Activated T-cell treated with anti-CD3 and anti-CD28 coated beads, Interleukin-2, amount 50 U/mL, for 72 hours (primary cell): Measurements from ENCODE around the gene RPL22. TPM values are rescaled to one million over a fixed set of nuclear protein-coding genes. Genes with fewer than 3 reads are reported as not detected.

Source experiments
- ATAC-seq, 2 donors: fragments of 150-1000 bp; cut with Tn5 transposase; replicated peaks in 1 of 2; 2 replicates each; pipeline ENCODE4 v1.10.0; 2021; ENCODE audit warnings: moderate library complexity in 2 of 2, mild to moderate bottlenecking in 1 of 2
- DNase-seq, 2 donors: peaks; one replicate each; pipeline ENCODE4 v3.0.0; 2021 to 2022; ENCODE audit warnings: mixed read lengths in 1 of 2
- H3K27ac Mint-ChIP-seq: one replicate; pipeline ENCODE4 v1.8.0; 2022; ENCODE audit warnings: mild to moderate bottlenecking, moderate library complexity, mixed read lengths
- H3K27me3 Mint-ChIP-seq: one replicate; pipeline ENCODE4 v1.8.0; 2022; ENCODE audit warnings: low read depth, mixed read lengths
- H3K36me3 Mint-ChIP-seq, 2 donors: one replicate each; pipeline ENCODE4 v1.8.0; 2022; ENCODE audit warnings: mixed read lengths in 2 of 2, mild to moderate bottlenecking in 1 of 2; ENCODE audit not compliant: insufficient read depth in 2 of 2
- H3K4me1 Mint-ChIP-seq: one replicate; pipeline ENCODE4 v1.8.0; 2022; ENCODE audit warnings: low read depth, mixed read lengths
- H3K4me3 Mint-ChIP-seq, 2 donors: one replicate each; pipeline ENCODE4 v1.8.0; 2022; ENCODE audit warnings: mild to moderate bottlenecking in 2 of 2, mixed read lengths in 2 of 2, moderate library complexity in 2 of 2
- H3K9me3 Mint-ChIP-seq, 2 donors: one replicate each; pipeline ENCODE4 v1.8.0; 2022; ENCODE audit warnings: mixed read lengths in 2 of 2
- total RNA-seq, 2 donors: library from RNA; stranded (reverse); gene quantifications; one replicate each; pipeline ENCODE4 v1.2.3, GENCODE V29; 2022

The RPL22 gene
- total RNA-seq, 2 donors from 2014 or later = 507 to 537 TPM

- no peaks in the 10 kb centered on the region for H3K9me3 Mint-ChIP-seq
- peaks cover 0 to 1% of the 10 kb centered on the region in 2 donors for H3K36me3 Mint-ChIP-seq
- peak overlapping the region; percentile 13 to 59 for H3K4me3 Mint-ChIP-seq
- DNase-seq (no peak), ATAC-seq (no peak)
- H3K27me3 Mint-ChIP-seq = peaks cover 57% of the 10 kb centered on the region
- H3K27ac Mint-ChIP-seq = no peak overlapping the region
- H3K4me1 Mint-ChIP-seq = peaks cover 16% of the 10 kb centered on the region
Measured at GRCh38 chr1:6241107-6241886, 41.9 kb upstream of the RPL22 start.

GRCh38 chr1:6239950-6240768, 40.8 kb upstream of the RPL22 start:
- Mint-ChIP-seq H3K27ac (no peak overlapping the region), H3K9me3 (no peaks in the 10 kb centered on the region), H3K36me3 (peaks cover 0 to 1% of the 10 kb centered on the region in 2 donors), H3K4me3 (no peak overlapping the region), H3K27me3 (peaks cover 54% of the 10 kb centered on the region), H3K4me1 (peaks cover 13% of the 10 kb centered on the region)
- ATAC-seq = no peak
- no peak for DNase-seq

DNA sequence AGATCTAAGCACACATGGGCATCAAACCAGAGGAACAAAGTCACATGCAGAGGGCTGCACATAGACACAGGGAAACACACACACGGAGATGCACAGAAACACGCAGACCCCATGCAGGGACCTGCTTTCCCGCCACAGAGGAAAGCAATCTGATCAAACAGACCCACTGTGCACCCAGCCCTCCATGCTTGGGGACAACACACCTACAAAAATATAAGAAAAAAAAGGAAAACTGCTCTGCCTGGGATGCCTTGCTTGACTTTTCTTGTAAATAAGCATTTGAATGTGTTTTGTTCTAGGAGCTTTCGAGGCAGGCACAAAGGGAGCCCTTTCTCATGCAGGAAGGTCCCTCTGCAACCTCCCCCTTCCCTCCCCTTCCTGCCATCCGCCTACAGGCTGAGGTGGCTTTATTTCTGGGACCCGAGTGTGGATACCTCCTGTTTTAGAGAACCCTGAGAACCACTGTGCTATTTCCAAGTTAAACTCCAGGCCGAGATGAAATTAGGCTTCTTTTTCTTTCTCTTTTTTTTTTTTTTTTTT, 39.9 kb upstream of the RPL22 start:
- ATAC-seq (no peak), DNase-seq (no peak)
- Mint-ChIP-seq H3K36me3 (peaks cover 0 to 1% of the 10 kb centered on the region in 2 donors), H3K4me1 (peaks cover 20% of the 10 kb centered on the region), H3K4me3 (no peak overlapping the region), H3K27ac (no peak overlapping the region), H3K9me3 (no peaks in the 10 kb centered on the region), H3K27me3 (peaks cover 47% of the 10 kb centered on the region)

DNA sequence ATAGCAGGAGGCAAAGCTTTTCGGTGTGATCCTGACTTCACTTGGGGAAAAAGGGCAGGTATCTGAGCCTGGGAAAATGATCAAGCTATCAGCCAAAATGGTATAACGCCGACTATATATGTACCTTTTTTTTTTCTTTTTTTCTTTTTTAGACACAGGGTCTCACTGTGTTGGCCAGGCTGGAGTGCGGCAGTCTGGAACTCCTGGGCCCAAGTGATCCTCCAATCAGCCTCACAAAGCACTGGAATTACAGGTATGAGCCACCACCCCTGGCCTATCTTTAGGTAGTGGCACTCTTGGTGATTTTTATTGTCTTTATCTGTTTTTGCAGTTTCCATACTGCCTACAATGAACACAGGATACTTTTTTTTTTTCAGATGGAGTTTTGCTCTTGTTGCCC, 37.7 kb upstream of the RPL22 start:
- Mint-ChIP-seq H3K4me3 (peak overlapping the region; percentile 41 to 85), H3K4me1 (peaks cover 38% of the 10 kb centered on the region), H3K36me3 (peaks cover 4 to 6% of the 10 kb centered on the region in 2 donors), H3K9me3 (no peaks in the 10 kb centered on the region), H3K27me3 (peaks cover 33% of the 10 kb centered on the region), H3K27ac (no peak overlapping the region)
- DNase-seq (no peak), ATAC-seq (no peak)

- H3K27ac Mint-ChIP-seq = peak overlapping the region; percentile 43
- H3K4me3 Mint-ChIP-seq = peak overlapping the region; percentile 89 to 90
- H3K27me3 Mint-ChIP-seq = peaks cover 17% of the 10 kb centered on the region
- ATAC-seq (peak in 1 of 2 donors; percentile 14), DNase-seq (peak in 1 of 2 donors; percentile 35)
- peaks cover 29% of the 10 kb centered on the region for H3K4me1 Mint-ChIP-seq
- peaks cover 2 to 6% of the 10 kb centered on the region in 2 donors for H3K36me3 Mint-ChIP-seq
- no peaks in the 10 kb centered on the region for H3K9me3 Mint-ChIP-seq
Measured at GRCh38 chr1:6235296-6235677, 35.9 kb upstream of the RPL22 start.

GRCh38 chr1:6234502-6235295, 35.3 kb upstream of the RPL22 start:
- Mint-ChIP-seq H3K27ac (peak overlapping the region; percentile 86), H3K27me3 (peaks cover 11% of the 10 kb centered on the region), H3K9me3 (no peaks in the 10 kb centered on the region), H3K4me3 (peak overlapping the region; percentile 89 to 90), H3K36me3 (peaks cover 2 to 6% of the 10 kb centered on the region in 2 donors), H3K4me1 (peaks cover 29% of the 10 kb centered on the region)
- no peak for DNase-seq
- no peak for ATAC-seq

- Mint-ChIP-seq H3K27ac (no peak overlapping the region), H3K4me3 (no peak overlapping the region), H3K36me3 (peaks cover 2 to 7% of the 10 kb centered on the region in 2 donors), H3K9me3 (no peaks in the 10 kb centered on the region), H3K27me3 (no peaks in the 10 kb centered on the region), H3K4me1 (peaks cover 25% of the 10 kb centered on the region)
- ATAC-seq = no peak
- DNase-seq = no peak
Measured at GRCh38 chr1:6233376-6233775, 34.0 kb upstream of the RPL22 start.

GRCh38 chr1:6225651-6226050, 26.3 kb upstream of the RPL22 start:
- H3K4me1 Mint-ChIP-seq = no peaks in the 10 kb centered on the region
- no peak overlapping the region for H3K27ac Mint-ChIP-seq

GRCh38 chr1:6224718-6225117, 25.3 kb upstream of the RPL22 start:
- Mint-ChIP-seq H3K27me3 (no peaks in the 10 kb centered on the region), H3K9me3 (no peaks in the 10 kb centered on the region), H3K4me1 (no peaks in the 10 kb centered on the region), H3K36me3 (peaks cover 2 to 23% of the 10 kb centered on the region in 2 donors), H3K27ac (no peak overlapping the region), H3K4me3 (no peak overlapping the region)
- DNase-seq = no peak
- ATAC-seq = no peak

More at GRCh38 chr1:6225651-6226050, 26.3 kb upstream of the RPL22 start:
- Mint-ChIP-seq H3K9me3 (no peaks in the 10 kb centered on the region), H3K4me3 (no peak overlapping the region), H3K36me3 (peaks cover 2 to 23% of the 10 kb centered on the region in 2 donors), H3K27me3 (no peaks in the 10 kb centered on the region)
- ATAC-seq (no peak), DNase-seq (no peak)

GRCh38 chr1:6223617-6224016, 24.2 kb upstream of the RPL22 start:
- no peak overlapping the region for H3K27ac Mint-ChIP-seq

DNA sequence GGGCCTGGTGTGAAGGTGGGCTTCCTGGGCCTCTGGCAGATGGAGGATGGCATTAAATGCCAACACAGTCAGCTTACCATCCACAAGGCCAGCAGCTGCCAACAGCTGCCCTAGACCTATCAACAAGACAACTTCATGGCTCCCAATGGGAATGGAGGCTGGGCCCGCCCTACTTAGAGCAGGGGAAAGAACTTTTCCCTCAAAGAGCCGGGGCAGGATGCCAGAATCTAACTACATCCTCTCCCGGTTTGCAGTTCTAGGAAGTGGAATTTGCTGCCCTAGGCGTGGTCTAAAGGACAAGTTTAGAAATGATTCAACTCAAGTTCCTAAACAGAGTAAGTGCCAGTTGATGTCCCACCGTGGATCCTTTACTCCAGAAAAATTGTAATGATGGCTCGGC, 23.2 kb upstream of the RPL22 start:
- H3K27ac Mint-ChIP-seq = no peak overlapping the region
- H3K4me1 Mint-ChIP-seq = no peaks in the 10 kb centered on the region
- no peaks in the 10 kb centered on the region for H3K27me3 Mint-ChIP-seq
- ATAC-seq (no peak), DNase-seq (no peak)
- no peak overlapping the region for H3K4me3 Mint-ChIP-seq
- H3K36me3 Mint-ChIP-seq = peaks cover 2 to 20% of the 10 kb centered on the region in 2 donors
- no peaks in the 10 kb centered on the region for H3K9me3 Mint-ChIP-seq

More at GRCh38 chr1:6223617-6224016, 24.2 kb upstream of the RPL22 start:
- Mint-ChIP-seq H3K4me1 (no peaks in the 10 kb centered on the region), H3K4me3 (no peak overlapping the region), H3K36me3 (peaks cover 2 to 21% of the 10 kb centered on the region in 2 donors), H3K27me3 (no peaks in the 10 kb centered on the region), H3K9me3 (no peaks in the 10 kb centered on the region)
- no peak for DNase-seq
- ATAC-seq = no peak

DNA sequence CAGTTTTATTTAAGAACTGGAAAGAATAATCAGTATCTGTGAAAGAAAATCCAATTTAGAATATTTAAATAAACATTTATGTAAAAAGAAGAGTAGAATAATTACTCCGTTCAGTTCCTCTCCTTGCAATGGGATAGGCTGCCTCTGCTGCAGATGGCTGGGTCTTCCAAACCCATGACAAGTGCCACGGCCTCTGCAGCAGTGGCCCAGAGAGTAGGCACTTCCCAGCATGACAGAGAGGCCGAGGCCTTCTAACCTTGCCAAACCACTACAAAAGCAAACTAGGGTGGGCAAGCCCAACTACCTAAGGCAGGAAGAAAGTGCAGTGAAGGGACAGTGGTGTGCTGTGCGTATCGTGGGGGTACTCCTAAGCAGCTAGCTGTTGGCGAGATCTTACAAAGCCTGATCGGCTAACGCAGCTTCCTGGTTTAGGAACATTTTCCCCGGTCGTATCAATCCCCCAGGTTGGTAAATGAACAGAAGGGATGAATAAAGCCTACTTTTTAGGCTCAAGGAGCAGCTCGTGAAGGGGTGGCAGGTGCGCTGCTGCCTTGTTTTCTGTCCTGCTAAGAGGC, 21.9 kb upstream of the RPL22 start:
- Mint-ChIP-seq H3K27ac (no peak overlapping the region), H3K36me3 (peaks cover 0 to 18% of the 10 kb centered on the region in 2 donors), H3K27me3 (no peaks in the 10 kb centered on the region), H3K4me1 (no peaks in the 10 kb centered on the region), H3K9me3 (no peaks in the 10 kb centered on the region), H3K4me3 (no peak overlapping the region)
- DNase-seq = no peak
- ATAC-seq = no peak
